ENCODE data around the gene MTFR1L.

DNA sequence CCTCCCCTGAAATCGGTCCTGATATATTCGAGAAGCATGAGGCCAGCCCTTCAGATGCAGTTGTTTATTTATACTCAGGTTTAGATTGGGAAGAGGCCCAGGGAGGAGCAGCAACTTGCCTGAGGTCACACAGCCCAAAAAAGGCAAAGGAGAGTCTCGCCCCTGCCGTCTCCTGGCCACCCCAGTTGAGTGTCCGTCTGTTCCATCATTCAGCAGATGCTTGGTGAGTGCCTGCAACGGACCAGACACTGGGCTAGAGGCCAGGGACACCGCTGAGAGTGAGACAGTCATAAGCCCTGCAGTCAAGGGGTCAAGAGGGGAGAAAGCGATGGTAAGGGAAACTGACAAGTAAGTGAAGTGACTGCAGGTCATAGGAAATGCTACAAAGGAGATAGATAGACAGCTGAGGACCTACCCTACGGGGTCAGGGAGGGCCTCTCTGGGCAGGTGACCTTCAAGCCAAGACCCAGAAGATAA, 35.1 kb upstream of the MTFR1L start:
- TF ChIP-seq POLR2AphosphoS5 (IDR thresholded peaks at IDR 0.05; ENCODE audit: insufficient read depth in 1 of 2, low read depth in 1 of 2): no peak
- no peak for TF ChIP-seq POLR2A (IDR thresholded peaks at IDR 0.05)

Measured in vagina (tissue), 2 donors.